HUES64 (cell line): ENCODE results near the gene SCIMP.
A peak's percentile ranks its signal among the peaks of the same experiment; 100 is the strongest.

Experiments
- H3K27ac ChIP-seq: 2 replicates; pipeline ENCODE4 v1.7.0; 2013; ENCODE audit warnings: low read depth, low read length, inconsistent platforms
- H3K27me3 ChIP-seq: 2 replicates; pipeline ENCODE4 v1.6.1; 2013; ENCODE audit warnings: mild to moderate bottlenecking, low read length; ENCODE audit not compliant: insufficient read depth
- H3K36me3 ChIP-seq: 2 replicates; pipeline ENCODE4 v1.6.1; 2013; ENCODE audit warnings: mild to moderate bottlenecking, low read length; ENCODE audit not compliant: insufficient read depth
- H3K4me1 ChIP-seq: 2 replicates; pipeline ENCODE4 v1.6.1; 2013; ENCODE audit warnings: mild to moderate bottlenecking, low read length, moderate library complexity; ENCODE audit not compliant: insufficient read depth
- H3K4me3 ChIP-seq: 2 replicates; pipeline ENCODE4 v1.5.1; 2013; ENCODE audit warnings: mild to moderate bottlenecking, low read length, moderate library complexity
- H3K9ac ChIP-seq: 2 replicates; pipeline ENCODE4 v1.6.1; 2013; ENCODE audit warnings: mild to moderate bottlenecking, low read depth, low read length
- H3K9me3 ChIP-seq: 2 replicates; pipeline ENCODE4 v1.6.1; 2013; ENCODE audit warnings: low read depth, low read length; ENCODE audit not compliant: insufficient read depth
- WGBS: fragments of 150-250, 120-280 bp; methylation state at CpG from one replicate; pipeline ENCODE4 v1.1.7; 2013; ENCODE audit warnings: missing lambda C conversion rate; 5-methylcytosine and 5-hydroxymethylcytosine counted together

SCIMP gene

GRCh38 chr17:5209396-5209795, 25.3 kb downstream of the SCIMP start:
- WGBS, result 89% methylated on average over 3 of the region's 3 CpGs
- Histone ChIP-seq H3K36me3 (no peaks in the 10 kb centered on the region), H3K27me3 (no peaks in the 10 kb centered on the region), H3K27ac (no peak overlapping the region), H3K4me1 (no peaks in the 10 kb centered on the region), H3K9me3 (no peaks in the 10 kb centered on the region), H3K9ac (no peak overlapping the region), H3K4me3 (no peak overlapping the region)

- WGBS, result 89% methylated on average over 1 of the region's 1 CpG
- H3K4me1 ChIP-seq, result no peaks in the 10 kb centered on the region
- H3K27me3 ChIP-seq, result no peaks in the 10 kb centered on the region
- no peak overlapping the region for H3K4me3 ChIP-seq
- H3K9ac ChIP-seq, result no peak overlapping the region
- H3K9me3 ChIP-seq, result no peaks in the 10 kb centered on the region
- H3K36me3 ChIP-seq, result no peaks in the 10 kb centered on the region
- H3K27ac ChIP-seq, result no peak overlapping the region
These were observed 30.8 kb downstream of the SCIMP start for GRCh38 chr17:5203908-5204294.

GRCh38 chr17:5203178-5203907, 31.3 kb downstream of the SCIMP start:
- Histone ChIP-seq H3K9ac (no peak overlapping the region), H3K36me3 (no peaks in the 10 kb centered on the region), H3K27ac (no peak overlapping the region), H3K4me1 (no peaks in the 10 kb centered on the region), H3K4me3 (no peak overlapping the region), H3K27me3 (no peaks in the 10 kb centered on the region), H3K9me3 (no peaks in the 10 kb centered on the region)
- WGBS, result 93% methylated on average over 14 of the region's 14 CpGs

GRCh38 chr17:5201011-5201410, 33.6 kb downstream of the SCIMP start:
- Histone ChIP-seq H3K36me3 (no peaks in the 10 kb centered on the region), H3K4me1 (no peaks in the 10 kb centered on the region), H3K9me3 (no peaks in the 10 kb centered on the region), H3K27ac (no peak overlapping the region), H3K9ac (no peak overlapping the region), H3K27me3 (no peaks in the 10 kb centered on the region), H3K4me3 (no peak overlapping the region)
- WGBS, result 95% methylated on average over 7 of the region's 8 CpGs

GRCh38 chr17:5200360-5200759, 34.3 kb downstream of the SCIMP start:
- H3K9ac ChIP-seq, result no peak overlapping the region
- H3K4me1 ChIP-seq, result no peaks in the 10 kb centered on the region
- no CpG with 5 or more reads among the region's 2 CpGs for WGBS

GRCh38 chr17:5198472-5198871, 36.2 kb downstream of the SCIMP start:
- Histone ChIP-seq H3K4me1 (no peaks in the 10 kb centered on the region), H3K27me3 (no peaks in the 10 kb centered on the region), H3K9ac (no peak overlapping the region), H3K9me3 (no peaks in the 10 kb centered on the region), H3K4me3 (no peak overlapping the region), H3K27ac (no peak overlapping the region), H3K36me3 (no peaks in the 10 kb centered on the region)
- WGBS, result 96% methylated on average over 7 of the region's 7 CpGs

More at GRCh38 chr17:5200360-5200759, 34.3 kb downstream of the SCIMP start:
- Histone ChIP-seq H3K4me3 (no peak overlapping the region), H3K36me3 (no peaks in the 10 kb centered on the region), H3K9me3 (no peaks in the 10 kb centered on the region), H3K27me3 (no peaks in the 10 kb centered on the region), H3K27ac (no peak overlapping the region)

GRCh38 chr17:5194346-5194745, 40.3 kb downstream of the SCIMP start:
- H3K27me3 ChIP-seq, result no peaks in the 10 kb centered on the region
- H3K9ac ChIP-seq, result no peak overlapping the region
- no peak overlapping the region for H3K4me3 ChIP-seq
- no peaks in the 10 kb centered on the region for H3K4me1 ChIP-seq
- WGBS, result 92% methylated on average over 1 of the region's 2 CpGs
- peaks cover 12% of the 10 kb centered on the region for H3K36me3 ChIP-seq
- H3K27ac ChIP-seq, result no peak overlapping the region
- H3K9me3 ChIP-seq, result peaks cover 17% of the 10 kb centered on the region

- Histone ChIP-seq H3K36me3 (peaks cover 35% of the 10 kb centered on the region), H3K27me3 (no peaks in the 10 kb centered on the region), H3K27ac (peak within 1 kb of the TSS; percentile 78), H3K4me1 (no peaks in the 10 kb centered on the region), H3K4me3 (peak within 1 kb of the TSS; percentile 94), H3K9ac (peak within 1 kb of the TSS; percentile 92), H3K9me3 (peaks cover 40% of the 10 kb centered on the region)
- WGBS, result 4% methylated on average over 82 of the region's 82 CpGs
These were observed 42.9 kb downstream of the SCIMP start, which contains the start of gene ZNF594 for GRCh38 chr17:5191541-5192417. TSS of gene ZNF594 (minus strand) at chr17:5191868. CDS start at chr17:5184256, 7,612 bp downstream.

- WGBS, result 93% methylated on average over 2 of the region's 2 CpGs
- Histone ChIP-seq H3K27ac (no peak overlapping the region), H3K4me1 (no peaks in the 10 kb centered on the region), H3K36me3 (peaks cover 71% of the 10 kb centered on the region), H3K9ac (no peak overlapping the region), H3K27me3 (no peaks in the 10 kb centered on the region), H3K9me3 (peaks cover 97% of the 10 kb centered on the region), H3K4me3 (peak overlapping the region; percentile 21; the same call in 1 of the 2 replicates)
These were observed 50.4 kb downstream of the SCIMP start for GRCh38 chr17:5184288-5184687.

GRCh38 chr17:5183410-5183793, 51.3 kb downstream of the SCIMP start:
- H3K4me1 ChIP-seq, result no peaks in the 10 kb centered on the region
- H3K36me3 ChIP-seq, result peaks cover 64% of the 10 kb centered on the region
- no peak overlapping the region for H3K9ac ChIP-seq
- no peaks in the 10 kb centered on the region for H3K27me3 ChIP-seq
- peaks cover 100% of the 10 kb centered on the region for H3K9me3 ChIP-seq
- no peak overlapping the region for H3K27ac ChIP-seq
- no peak overlapping the region; the same call in 1 of the 2 replicates for H3K4me3 ChIP-seq
